Measurements from ENCODE around the gene NMNAT1.
"Not testable (repeated sequence)": the region's sequence is repeated elsewhere in the genome, so short reads cannot be mapped to it uniquely, and the experiment has no call there.

NMNAT1 gene

DNA sequence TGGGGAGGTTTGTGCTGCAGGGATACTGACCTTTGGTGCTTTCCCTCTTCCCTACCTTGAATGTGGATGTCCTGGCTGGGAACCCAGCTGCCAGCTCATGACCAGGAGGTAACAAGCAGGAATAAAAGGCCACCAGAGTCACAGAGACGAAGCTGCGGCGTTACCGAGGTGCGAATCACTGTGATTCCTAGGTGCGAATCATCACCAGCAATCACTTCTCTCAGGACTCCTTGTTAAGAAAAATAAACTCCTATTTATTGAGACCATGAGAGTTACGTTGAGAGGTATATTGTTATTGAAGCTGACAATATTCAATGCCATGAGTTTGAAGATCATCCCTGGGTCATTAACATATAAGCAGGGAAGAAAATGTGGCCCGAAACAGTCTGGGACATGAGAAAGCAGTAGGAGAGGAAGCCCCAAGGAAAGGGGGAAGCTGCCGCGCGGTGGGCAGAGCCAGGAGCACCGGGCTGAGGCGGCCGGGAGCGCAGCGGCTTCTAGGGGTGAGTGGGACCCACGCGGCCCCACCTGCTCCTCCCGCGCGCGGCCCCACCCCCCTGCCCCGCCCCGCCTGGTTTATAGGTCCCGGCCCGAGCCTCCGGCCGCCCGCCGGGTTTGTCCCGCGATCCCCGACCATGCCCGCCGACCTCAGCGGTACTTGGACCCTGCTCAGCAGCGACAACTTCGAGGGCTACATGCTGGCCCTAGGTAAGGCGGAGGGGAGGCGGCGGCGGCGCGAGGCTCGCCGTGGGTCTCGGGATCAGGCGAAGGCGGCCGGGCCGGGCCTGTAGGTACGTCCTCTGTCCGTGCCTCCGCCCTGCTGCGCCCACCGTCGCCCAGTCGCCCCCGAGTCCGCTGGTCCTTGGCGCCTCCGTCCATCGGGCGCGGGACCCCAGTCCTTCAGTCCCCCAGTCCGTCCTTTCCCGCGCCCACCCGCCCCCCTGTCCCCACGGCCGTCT lies 53.6 kb downstream of the NMNAT1 start, which contains the start of gene RBP7:
TSS of gene RBP7 (plus strand) at position 605 of the 959 bp plus-strand sequence. CDS start at position 636, 31 bp downstream.
- peak within 1 kb of the TSS; percentile 70 for H2AK5ac ChIP-seq (ENCODE audit: low read depth, low read length)
- no CpG with 5 or more reads among the region's 71 CpGs for WGBS, 2 donors (ENCODE audit: extremely low coverage in 2 of 2, insufficient read length in 2 of 2, insufficient replicate concordance in 1 of 2)
- H3K9me3 ChIP-seq (replicated peaks in 1 of 2; ENCODE audit: control insufficient read depth in 2 of 2, insufficient read depth in 1 of 2, low read depth in 1 of 2, low read length in 2 of 2) = peaks cover 0 to 5% of the 10 kb centered on the region in 2 donors
- peak within 1 kb of the TSS; percentile 76 for H3K18ac ChIP-seq (ENCODE audit: low read length)
- peak within 1 kb of the TSS; percentile 88 for H2AFZ ChIP-seq (ENCODE audit: low read length)
- H3K36me3 ChIP-seq (replicated peaks in 1 of 2; ENCODE audit: control insufficient read depth in 2 of 2, insufficient read depth in 2 of 2, low read length in 2 of 2) = no peaks in the 10 kb centered on the region
- no peak within 1 kb of the TSS for H4K91ac ChIP-seq (ENCODE audit: low read depth, low read length, poor library complexity)
- H3K4me3 ChIP-seq (ENCODE audit: low read length in 2 of 2) = peak within 1 kb of the TSS; percentile 23 to 77
- no peaks in the 10 kb centered on the region for H3K4me1 ChIP-seq (ENCODE audit: control insufficient read depth in 2 of 2, insufficient read depth in 1 of 2, low read depth in 1 of 2, low read length in 2 of 2)
- H3K4ac ChIP-seq (ENCODE audit: low read length) = no peak within 1 kb of the TSS
- H3K14ac ChIP-seq (ENCODE audit: low read length) = no peak within 1 kb of the TSS
- peak within 1 kb of the TSS; percentile 66 for H3K4me2 ChIP-seq (ENCODE audit: insufficient read depth, low read length, poor library complexity, severe bottlenecking)
- no peak within 1 kb of the TSS for H2BK12ac ChIP-seq (ENCODE audit: low read length)
- H3K9ac ChIP-seq (ENCODE audit: low read depth, low read length, poor library complexity) = peak within 1 kb of the TSS; percentile 63
- H3K27me3 ChIP-seq (ENCODE audit: control insufficient read depth in 3 of 3, insufficient read depth in 3 of 3, low read depth in 1 of 3, low read length in 3 of 3) = peaks cover 9 to 33% (median 27%) of the 10 kb centered on the region in 3 experiments
- H3K27ac ChIP-seq (replicated peaks; ENCODE audit: low read length) = no peak within 1 kb of the TSS
- H4K8ac ChIP-seq (ENCODE audit: low read depth, low read length) = no peak within 1 kb of the TSS
- peak within 1 kb of the TSS; percentile 95 for H3K23ac ChIP-seq (ENCODE audit: low read depth, low read length, poor library complexity)
- DNase-seq (ENCODE audit: low spot score) = peak; percentile 14
- no peak within 1 kb of the TSS for H2BK120ac ChIP-seq (ENCODE audit: low read depth, low read length)
- H2BK5ac ChIP-seq (ENCODE audit: low read length) = no peak within 1 kb of the TSS
- no peaks in the 10 kb centered on the region for H3K79me1 ChIP-seq (ENCODE audit: low read depth, low read length)
- no peak within 1 kb of the TSS for H2BK15ac ChIP-seq (ENCODE audit: low read length)

DNA sequence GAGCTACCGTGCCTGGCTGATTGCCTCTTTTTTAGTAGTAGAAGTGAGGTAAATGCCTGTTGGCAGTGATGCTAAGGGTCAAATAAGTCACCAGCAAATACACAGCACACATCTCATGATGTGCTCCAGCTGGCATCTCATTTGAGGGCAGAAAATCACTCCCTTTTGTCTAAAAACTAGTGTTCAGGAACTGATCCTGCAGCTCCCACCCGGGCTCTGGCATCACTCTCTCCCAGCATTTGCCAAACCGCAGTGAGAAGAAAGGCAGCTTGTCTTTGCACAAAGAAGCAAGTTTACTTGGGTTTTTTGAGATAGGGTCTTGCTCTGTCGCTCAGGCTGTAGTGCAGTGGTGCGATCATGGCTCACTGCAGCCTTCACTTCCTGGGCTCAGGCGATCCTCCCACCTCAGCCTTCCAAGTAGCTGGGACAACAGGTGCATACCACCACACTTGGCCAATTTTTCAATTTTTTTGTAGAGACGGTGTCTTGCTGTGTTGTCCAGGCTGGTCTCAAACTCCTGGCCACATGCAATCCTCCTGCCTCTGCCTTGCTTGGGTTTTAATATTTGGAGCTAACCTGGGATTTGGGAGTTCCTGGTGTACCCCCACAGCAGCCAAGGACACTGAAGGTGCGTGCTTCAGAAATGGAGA lies 57.9 kb downstream of the NMNAT1 start:
- H3K9ac ChIP-seq (ENCODE audit: low read depth, low read length, poor library complexity) = no peak overlapping the region
- H3K9me3 ChIP-seq (replicated peaks in 1 of 2; ENCODE audit: control insufficient read depth in 2 of 2, insufficient read depth in 1 of 2, low read depth in 1 of 2, low read length in 2 of 2) = peaks cover 0 to 5% of the 10 kb centered on the region in 2 donors
- H3K27me3 ChIP-seq (ENCODE audit: control insufficient read depth in 3 of 3, insufficient read depth in 3 of 3, low read depth in 1 of 3, low read length in 3 of 3) = peaks cover 9 to 29% (median 27%) of the 10 kb centered on the region in 3 experiments
- H2BK120ac ChIP-seq (ENCODE audit: low read depth, low read length) = no peak overlapping the region
- no peaks in the 10 kb centered on the region for H3K36me3 ChIP-seq (replicated peaks in 1 of 2; ENCODE audit: control insufficient read depth in 2 of 2, insufficient read depth in 2 of 2, low read length in 2 of 2)
- no peak overlapping the region for H3K4me3 ChIP-seq (ENCODE audit: low read length in 2 of 2)
- no peak overlapping the region for H3K27ac ChIP-seq (replicated peaks; ENCODE audit: low read length)
- no peaks in the 10 kb centered on the region for H3K4me1 ChIP-seq (ENCODE audit: control insufficient read depth in 2 of 2, insufficient read depth in 1 of 2, low read depth in 1 of 2, low read length in 2 of 2)
- H3K18ac ChIP-seq (ENCODE audit: low read length) = no peak overlapping the region
- H3K14ac ChIP-seq (ENCODE audit: low read length) = no peak overlapping the region
- H4K8ac ChIP-seq (ENCODE audit: low read depth, low read length) = no peak overlapping the region
- no peak overlapping the region for H3K23ac ChIP-seq (ENCODE audit: low read depth, low read length, poor library complexity)
- H2BK5ac ChIP-seq (ENCODE audit: low read length) = no peak overlapping the region
- H2BK15ac ChIP-seq (ENCODE audit: low read length) = no peak overlapping the region
- no peak overlapping the region for H3K4me2 ChIP-seq (ENCODE audit: insufficient read depth, low read length, poor library complexity, severe bottlenecking)
- H2AK5ac ChIP-seq (ENCODE audit: low read depth, low read length) = no peak overlapping the region
- no peak overlapping the region for H2AFZ ChIP-seq (ENCODE audit: low read length)
- H2BK12ac ChIP-seq (ENCODE audit: low read length) = no peak overlapping the region
- no peak overlapping the region for H3K4ac ChIP-seq (ENCODE audit: low read length)
- no peak overlapping the region for H4K91ac ChIP-seq (ENCODE audit: low read depth, low read length, poor library complexity)
- DNase-seq (ENCODE audit: low spot score) = no peak
- WGBS, 2 donors (ENCODE audit: extremely low coverage in 2 of 2, insufficient read length in 2 of 2, insufficient replicate concordance in 1 of 2) = no CpG with 5 or more reads among the region's 8 CpGs
- H3K79me1 ChIP-seq (ENCODE audit: low read depth, low read length) = no peaks in the 10 kb centered on the region

DNA sequence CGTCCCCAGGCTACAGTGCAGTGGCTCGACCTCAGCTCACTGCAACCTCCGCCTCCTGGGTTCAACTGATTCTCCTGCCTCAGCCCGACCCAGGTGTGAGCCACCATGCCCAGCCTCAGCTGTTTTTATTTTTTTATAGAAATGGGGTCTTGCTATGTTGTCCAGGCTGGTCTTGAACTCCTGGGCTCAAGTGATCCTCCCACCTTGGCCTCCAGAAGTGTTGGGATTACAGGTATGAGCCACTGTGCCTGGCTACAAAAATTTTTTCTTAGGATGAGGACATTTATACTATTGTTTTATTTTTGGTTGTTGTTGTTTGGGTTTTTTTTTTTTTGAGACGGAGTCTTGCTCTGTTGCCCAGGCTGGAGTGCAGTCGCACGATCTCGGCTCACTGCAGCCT lies 62.0 kb downstream of the NMNAT1 start:
- H3K27ac ChIP-seq (replicated peaks; ENCODE audit: low read length); H2BK120ac ChIP-seq (ENCODE audit: low read depth, low read length); H2AFZ ChIP-seq (ENCODE audit: low read length); H3K4ac ChIP-seq (ENCODE audit: low read length); H2BK5ac ChIP-seq (ENCODE audit: low read length); H4K91ac ChIP-seq (ENCODE audit: low read depth, low read length, poor library complexity); DNase-seq (ENCODE audit: low spot score); H2BK12ac ChIP-seq (ENCODE audit: low read length); H3K4me1 ChIP-seq (ENCODE audit: control insufficient read depth in 2 of 2, insufficient read depth in 1 of 2, low read depth in 1 of 2, low read length in 2 of 2); H3K14ac ChIP-seq (ENCODE audit: low read length); H4K8ac ChIP-seq (ENCODE audit: low read depth, low read length); H3K18ac ChIP-seq (ENCODE audit: low read length); H2AK5ac ChIP-seq (ENCODE audit: low read depth, low read length); H3K4me3 ChIP-seq (ENCODE audit: low read length in 2 of 2); H3K23ac ChIP-seq (ENCODE audit: low read depth, low read length, poor library complexity); H3K4me2 ChIP-seq (ENCODE audit: insufficient read depth, low read length, poor library complexity, severe bottlenecking); H2BK15ac ChIP-seq (ENCODE audit: low read length); H3K9me3 ChIP-seq (replicated peaks in 1 of 2; ENCODE audit: control insufficient read depth in 2 of 2, insufficient read depth in 1 of 2, low read depth in 1 of 2, low read length in 2 of 2); H3K9ac ChIP-seq (ENCODE audit: low read depth, low read length, poor library complexity); H3K36me3 ChIP-seq (replicated peaks in 1 of 2; ENCODE audit: control insufficient read depth in 2 of 2, insufficient read depth in 2 of 2, low read length in 2 of 2); H3K79me1 ChIP-seq (ENCODE audit: low read depth, low read length); H3K27me3 ChIP-seq (ENCODE audit: control insufficient read depth in 3 of 3, insufficient read depth in 3 of 3, low read depth in 1 of 3, low read length in 3 of 3): not testable (repeated sequence)
- WGBS, 2 donors (ENCODE audit: extremely low coverage in 2 of 2, insufficient read length in 2 of 2, insufficient replicate concordance in 1 of 2) = no CpG with 5 or more reads among the region's 8 CpGs

DNA sequence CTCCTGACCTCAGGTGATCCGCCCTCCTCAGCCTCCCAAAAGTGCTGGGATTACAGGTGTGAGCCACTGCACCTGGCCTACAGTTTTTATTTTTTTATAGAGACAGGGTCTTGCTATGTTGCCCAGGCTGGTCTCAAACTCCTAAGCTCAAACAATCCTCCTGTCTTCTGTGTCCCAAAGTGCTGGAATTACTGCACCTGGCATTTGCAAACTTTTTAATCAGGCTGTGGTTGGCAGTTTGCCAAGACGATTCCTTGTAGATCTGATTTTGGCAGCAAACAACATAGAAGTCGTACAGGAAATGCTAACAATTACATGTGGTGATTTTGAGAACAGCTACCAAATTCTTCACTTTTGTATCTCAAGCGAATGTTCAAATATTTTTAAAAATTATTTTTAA lies 63.9 kb downstream of the NMNAT1 start:
- no peak overlapping the region for H3K14ac ChIP-seq (ENCODE audit: low read length)
- H3K9me3 ChIP-seq (replicated peaks in 1 of 2; ENCODE audit: control insufficient read depth in 2 of 2, insufficient read depth in 1 of 2, low read depth in 1 of 2, low read length in 2 of 2) = no peaks in the 10 kb centered on the region
- DNase-seq (ENCODE audit: low spot score) = no peak
- no peaks in the 10 kb centered on the region for H3K79me1 ChIP-seq (ENCODE audit: low read depth, low read length)
- no peak overlapping the region for H3K27ac ChIP-seq (replicated peaks; ENCODE audit: low read length)
- H2AFZ ChIP-seq (ENCODE audit: low read length) = no peak overlapping the region
- no peak overlapping the region for H4K91ac ChIP-seq (ENCODE audit: low read depth, low read length, poor library complexity)
- no peaks in the 10 kb centered on the region for H3K36me3 ChIP-seq (replicated peaks in 1 of 2; ENCODE audit: control insufficient read depth in 2 of 2, insufficient read depth in 2 of 2, low read length in 2 of 2)
- H3K27me3 ChIP-seq (ENCODE audit: control insufficient read depth in 3 of 3, insufficient read depth in 3 of 3, low read depth in 1 of 3, low read length in 3 of 3) = no peaks in the 10 kb centered on the region
- H3K4ac ChIP-seq (ENCODE audit: low read length) = no peak overlapping the region
- no peak overlapping the region for H2BK15ac ChIP-seq (ENCODE audit: low read length)
- H4K8ac ChIP-seq (ENCODE audit: low read depth, low read length) = no peak overlapping the region
- H3K4me2 ChIP-seq (ENCODE audit: insufficient read depth, low read length, poor library complexity, severe bottlenecking) = no peak overlapping the region
- no peak overlapping the region for H3K23ac ChIP-seq (ENCODE audit: low read depth, low read length, poor library complexity)
- no peak overlapping the region for H3K4me3 ChIP-seq (ENCODE audit: low read length in 2 of 2)
- no peak overlapping the region for H2BK120ac ChIP-seq (ENCODE audit: low read depth, low read length)
- no peaks in the 10 kb centered on the region for H3K4me1 ChIP-seq (ENCODE audit: control insufficient read depth in 2 of 2, insufficient read depth in 1 of 2, low read depth in 1 of 2, low read length in 2 of 2)
- no peak overlapping the region for H3K9ac ChIP-seq (ENCODE audit: low read depth, low read length, poor library complexity)
- no peak overlapping the region for H2BK12ac ChIP-seq (ENCODE audit: low read length)
- no peak overlapping the region for H3K18ac ChIP-seq (ENCODE audit: low read length)
- WGBS, 2 donors (ENCODE audit: extremely low coverage in 2 of 2, insufficient read length in 2 of 2, insufficient replicate concordance in 1 of 2) = no CpG with 5 or more reads among the region's 4 CpGs
- H2AK5ac ChIP-seq (ENCODE audit: low read depth, low read length) = no peak overlapping the region
- no peak overlapping the region for H2BK5ac ChIP-seq (ENCODE audit: low read length)
